D721Med (cell line): ENCODE results near the gene EPHA2.

ENCODE experiments used
- DNase-seq: peaks from one replicate; pipeline ENCODE4 v3.0.0; 2011; ENCODE audit warnings: low spot score; ENCODE audit not compliant: insufficient read length
- FAIRE-seq: peaks from 2 replicates; lab custom pipeline; 2011; peaks lifted over from hg19 to GRCh38; lab: Jason Lieb, UNC
- TF ChIP-seq, protein P1 (sequence below): IDR thresholded peaks from 2 replicates; pipeline ENCODE4 v1.5.1; 2012; ENCODE audit warnings: mild to moderate bottlenecking, control low read depth; ENCODE audit not compliant: insufficient read depth; ENCODE audit errors: missing control alignments

The EPHA2 gene

DNA sequence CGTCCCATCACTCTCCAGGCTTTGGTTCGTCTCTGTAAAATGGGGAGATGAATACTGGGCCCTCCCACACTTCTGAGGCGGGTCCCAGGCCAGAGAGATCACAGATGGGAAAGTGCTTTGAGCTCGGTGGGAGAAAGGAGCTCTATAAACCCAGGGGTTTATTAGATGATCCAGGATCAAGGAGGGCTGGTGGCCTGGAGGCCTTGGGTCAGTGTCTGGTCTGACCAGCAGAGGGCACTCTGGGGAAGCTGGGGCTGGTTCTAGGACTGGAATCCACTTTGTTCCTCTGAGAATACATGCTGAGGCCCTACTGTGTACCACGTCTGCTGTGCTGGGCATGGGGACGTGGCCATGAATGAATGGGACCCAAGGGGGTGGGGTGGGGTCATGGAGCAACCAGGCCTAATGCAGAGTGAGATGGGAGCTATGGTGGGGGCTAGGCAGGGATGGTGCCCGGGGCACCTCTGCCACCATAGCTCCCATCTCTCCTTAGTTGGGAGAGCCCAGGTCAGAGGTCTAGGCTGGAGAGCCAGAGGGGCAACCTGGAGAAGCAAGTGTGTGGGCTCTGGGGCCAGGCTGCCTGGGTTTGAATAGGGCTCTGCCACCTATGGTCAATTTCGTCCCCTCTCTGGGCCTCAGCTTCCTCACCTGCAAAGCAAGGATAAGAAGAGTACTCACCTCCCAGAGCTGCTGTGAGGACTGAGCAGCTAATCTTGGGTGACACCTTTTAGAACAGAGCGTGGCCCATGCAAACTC lies 73.4 kb downstream of the EPHA2 start:
- peak; percentile 58 for DNase-seq
- TF ChIP-seq, protein P1, sequence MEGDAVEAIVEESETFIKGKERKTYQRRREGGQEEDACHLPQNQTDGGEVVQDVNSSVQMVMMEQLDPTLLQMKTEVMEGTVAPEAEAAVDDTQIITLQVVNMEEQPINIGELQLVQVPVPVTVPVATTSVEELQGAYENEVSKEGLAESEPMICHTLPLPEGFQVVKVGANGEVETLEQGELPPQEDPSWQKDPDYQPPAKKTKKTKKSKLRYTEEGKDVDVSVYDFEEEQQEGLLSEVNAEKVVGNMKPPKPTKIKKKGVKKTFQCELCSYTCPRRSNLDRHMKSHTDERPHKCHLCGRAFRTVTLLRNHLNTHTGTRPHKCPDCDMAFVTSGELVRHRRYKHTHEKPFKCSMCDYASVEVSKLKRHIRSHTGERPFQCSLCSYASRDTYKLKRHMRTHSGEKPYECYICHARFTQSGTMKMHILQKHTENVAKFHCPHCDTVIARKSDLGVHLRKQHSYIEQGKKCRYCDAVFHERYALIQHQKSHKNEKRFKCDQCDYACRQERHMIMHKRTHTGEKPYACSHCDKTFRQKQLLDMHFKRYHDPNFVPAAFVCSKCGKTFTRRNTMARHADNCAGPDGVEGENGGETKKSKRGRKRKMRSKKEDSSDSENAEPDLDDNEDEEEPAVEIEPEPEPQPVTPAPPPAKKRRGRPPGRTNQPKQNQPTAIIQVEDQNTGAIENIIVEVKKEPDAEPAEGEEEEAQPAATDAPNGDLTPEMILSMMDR = peak; percentile 74
- FAIRE-seq = no peak

DNA sequence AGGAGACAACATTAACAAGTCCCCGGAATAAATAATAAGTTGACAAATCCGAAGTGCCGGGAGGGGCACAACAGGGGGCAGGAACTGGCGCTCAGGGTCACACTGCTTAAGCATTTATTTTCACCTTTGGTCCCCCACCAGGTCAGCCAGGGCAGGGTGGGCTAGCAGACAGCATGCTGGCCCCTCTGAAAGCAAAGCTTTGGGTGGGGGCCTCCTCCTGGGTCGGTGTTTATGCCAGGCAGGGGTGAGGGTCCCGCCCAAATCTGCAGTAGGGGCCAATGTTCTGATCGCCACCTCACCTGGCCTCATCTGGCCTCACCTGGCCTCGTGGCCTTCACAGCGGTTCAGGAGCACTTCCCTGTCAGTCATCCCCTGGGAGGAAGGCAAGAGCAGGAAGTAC lies 74.2 kb downstream of the EPHA2 start:
- DNase-seq (no peak), FAIRE-seq (no peak)
- TF ChIP-seq, protein P1 = no peak

DNA sequence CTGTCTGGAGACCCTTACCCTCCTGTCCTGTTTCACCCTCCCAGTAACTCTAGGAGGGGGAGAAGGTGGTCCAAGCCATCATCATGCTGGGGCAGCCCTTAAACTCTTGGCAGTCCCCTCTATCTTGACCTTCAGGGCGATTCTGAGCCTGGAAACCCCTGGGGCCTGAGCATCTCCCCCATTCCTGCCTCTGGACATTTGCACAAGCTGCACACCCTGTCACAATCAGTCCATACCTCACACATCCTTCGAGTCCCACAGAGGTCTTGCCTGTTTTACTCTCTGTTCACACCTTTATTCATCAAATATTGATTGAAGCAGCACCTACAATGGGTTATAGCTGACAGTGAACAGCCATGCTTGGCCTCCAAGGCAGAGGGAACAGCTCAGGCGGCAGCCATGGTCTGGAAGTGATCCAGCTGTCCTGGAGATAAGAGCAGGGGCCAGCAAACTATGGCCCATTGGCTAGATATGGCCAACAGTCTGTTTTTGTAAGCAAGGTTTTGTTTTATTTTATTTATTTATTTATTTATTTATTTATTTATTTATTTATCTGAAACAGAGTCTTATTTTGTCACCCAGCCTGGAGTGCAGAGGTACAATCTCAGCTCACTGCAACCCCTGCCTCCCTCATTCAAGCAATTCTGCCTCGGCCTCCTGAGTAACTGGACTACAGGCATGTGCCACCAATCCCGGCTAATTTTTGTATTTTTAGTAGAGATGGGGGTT lies 75.3 kb downstream of the EPHA2 start:
- DNase-seq = no peak
- FAIRE-seq = no peak
- TF ChIP-seq, protein P1 = no peak

DNA sequence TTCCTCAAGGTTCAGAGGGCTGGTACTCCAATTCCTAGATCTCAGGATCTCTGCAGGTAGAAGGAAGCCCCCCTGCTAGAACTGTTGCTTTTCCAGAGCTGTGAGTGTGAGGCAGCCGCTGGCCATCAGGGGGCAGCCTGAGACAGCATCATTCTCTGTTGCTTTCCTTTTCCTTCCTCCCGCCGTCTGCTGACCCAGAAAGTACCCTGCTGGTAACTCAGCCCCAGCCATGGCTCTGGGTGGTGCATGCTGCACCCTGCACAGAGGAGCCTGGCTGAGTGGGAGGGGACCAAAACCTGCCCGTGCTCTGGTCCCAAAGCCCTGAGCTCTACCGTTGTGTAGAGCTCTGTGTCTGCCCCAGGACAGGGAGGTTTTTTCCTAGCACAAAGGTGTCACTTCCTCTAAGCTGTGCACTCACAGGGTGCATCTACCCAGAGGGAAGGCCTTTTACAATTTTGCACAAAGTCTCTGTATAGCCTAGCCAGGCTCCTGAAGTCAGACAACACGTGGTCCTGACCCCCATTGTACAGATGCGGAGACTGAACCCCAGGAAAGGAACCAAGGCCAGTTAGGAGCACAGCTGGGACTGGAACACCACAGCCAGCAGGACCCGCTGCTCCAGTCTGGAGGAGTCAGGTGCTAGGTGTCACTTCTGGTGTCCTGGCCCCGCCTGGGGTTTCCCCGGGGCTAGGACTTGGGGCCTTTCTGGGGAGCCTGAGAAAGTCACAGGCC lies 76.8 kb downstream of the EPHA2 start:
- DNase-seq (peak; percentile 36), FAIRE-seq (no peak)
- TF ChIP-seq, protein P1 = peak; percentile 93

DNA sequence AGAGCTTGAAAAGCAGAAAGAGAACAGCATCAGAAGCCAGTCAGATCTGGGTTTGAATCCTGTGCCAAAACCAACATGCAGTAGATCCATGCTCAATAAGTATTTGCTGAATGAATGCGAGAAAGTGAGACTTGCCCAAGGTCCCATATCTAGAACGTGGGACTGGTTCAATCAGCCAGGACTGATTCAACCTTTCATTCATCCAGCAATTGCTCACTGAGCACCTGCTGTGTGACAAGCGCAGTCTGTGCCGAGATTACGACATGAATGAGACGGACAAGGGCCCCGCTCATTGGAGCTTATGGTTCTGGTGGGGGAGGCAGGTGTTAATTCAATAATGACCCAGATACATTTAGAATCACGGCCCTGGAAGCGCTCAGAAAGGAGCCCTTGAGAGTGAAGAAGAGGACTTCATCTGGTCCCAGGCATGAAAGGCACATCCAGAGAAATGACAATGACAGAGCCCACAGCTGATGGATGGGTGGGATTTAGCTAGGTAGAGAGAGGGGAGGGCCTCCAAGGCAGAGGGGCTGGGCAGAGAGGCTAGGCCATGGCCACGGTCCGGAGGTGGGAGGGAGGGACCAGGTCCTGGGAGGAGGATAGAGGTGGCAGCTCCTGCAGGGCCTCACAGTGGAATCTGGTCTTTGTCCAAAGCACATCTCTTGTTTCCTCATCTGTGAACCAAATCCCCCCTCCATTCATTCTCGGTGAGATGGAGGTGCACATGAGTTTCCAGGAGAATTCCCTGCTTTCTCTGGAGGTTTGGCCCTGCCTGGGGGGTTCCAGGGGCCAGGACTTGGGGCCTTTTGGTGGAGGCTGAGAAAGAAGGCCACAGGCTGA lies 78.2 kb downstream of the EPHA2 start:
- TF ChIP-seq, protein P1 = no peak
- FAIRE-seq = no peak
- DNase-seq = no peak

- TF ChIP-seq, protein P1 = no peak
- no peak for DNase-seq
- FAIRE-seq = no peak
These were observed 79.0 kb downstream of the EPHA2 start for GRCh38 chr1:16076865-16077238.
